ENCODE measurements around the gene SEMA4C. TPM values are rescaled to one million over a fixed set of nuclear protein-coding genes. Genes with fewer than 3 reads are reported as not detected.
"Not testable (repeated sequence)": the region's sequence is repeated elsewhere in the genome, so short reads cannot be mapped to it uniquely, and the experiment has no call there.

Gene SEMA4C
- total and polyA plus RNA-seq, 9 of the 15 experiments (the other 6 are each of a cell fraction or from before 2014, with no cell fraction given): 0.32 to 59.7 (median 23.9) TPM

- H4K20me1 ChIP-seq (replicated peaks; ENCODE audit: control insufficient read depth, insufficient read depth, low read length); H3K4me3 ChIP-seq; FAIRE-seq; in situ Hi-C loops (cut with MboI); intact Hi-C loops (cut with micrococcal nuclease); H3K9me3 ChIP-seq (replicated peaks; ENCODE audit: control insufficient read depth, insufficient read depth, low read depth, low read length); CTCF ChIA-PET (ENCODE audit: low intra/inter-chr PET ratio); H3K4me2 ChIP-seq (ENCODE audit: insufficient read depth, low read length); BruUV-seq (replicated peaks); ATAC-seq; H3K9me1 ChIP-seq (ENCODE audit: control insufficient read depth, insufficient read depth, low read length); DNase-seq (ENCODE audit: extremely low read depth in 1 of 4, low spot score in 3 of 4); H3K27ac ChIP-seq (ENCODE audit: extremely low read depth, low read depth, low read length); H2AFZ ChIP-seq (ENCODE audit: low read depth, low read length); H3K27me3 ChIP-seq (ENCODE audit: control insufficient read depth in 2 of 2, insufficient read depth in 2 of 2, low read length in 2 of 2); H3K9ac ChIP-seq (ENCODE audit: insufficient read depth in 1 of 2, low read depth in 2 of 2, low read length in 2 of 2): not testable (repeated sequence)
- POLR2A ChIA-PET: interaction anchor here (9.0 kb wide), 1 partner anchor 11 kb away, joined by 112 read pairs; no protein-coding TSS in a partner anchor
- Histone ChIP-seq H3K36me3 (ENCODE audit: control insufficient read depth, insufficient read depth, low read length) (peaks cover 91% of the 10 kb centered on the region), H3K4me1 (replicated peaks in 1 of 2; ENCODE audit: control insufficient read depth in 2 of 2, insufficient read depth in 2 of 2, low read length in 2 of 2) (peaks cover 60 to 86% of the 10 kb centered on the region in 2 experiments), H3K79me2 (ENCODE audit: control insufficient read depth, insufficient read depth, low read length) (peaks cover 94% of the 10 kb centered on the region)
- WGBS (ENCODE audit: insufficient coverage, low coverage, missing lambda C conversion rate): 93% methylated on average over 5 of the region's 5 CpGs
Measured at GRCh38 chr2:96889502-96889901, 19.6 kb upstream of the SEMA4C start.

GRCh38 chr2:96888072-96889011 is 18.5 kb upstream of the SEMA4C start:
- no peak for ATAC-seq
- H3K9me3 ChIP-seq (replicated peaks; ENCODE audit: control insufficient read depth, insufficient read depth, low read depth, low read length): no peaks in the 10 kb centered on the region
- intact Hi-C loops (cut with micrococcal nuclease): no loop called here
- CTCF ChIA-PET (ENCODE audit: low intra/inter-chr PET ratio): no interaction called here
- no peak overlapping the region for H2AFZ ChIP-seq (ENCODE audit: low read depth, low read length)
- H3K4me1 ChIP-seq (replicated peaks in 1 of 2; ENCODE audit: control insufficient read depth in 2 of 2, insufficient read depth in 2 of 2, low read length in 2 of 2): peaks cover 54 to 86% of the 10 kb centered on the region in 2 experiments
- no peaks in the 10 kb centered on the region for H3K9me1 ChIP-seq (ENCODE audit: control insufficient read depth, insufficient read depth, low read length)
- H3K4me3 ChIP-seq: no peak overlapping the region
- peak overlapping the region; percentile 54 for H3K4me2 ChIP-seq (ENCODE audit: insufficient read depth, low read length)
- POLR2A ChIA-PET: interaction anchor here (0.6 to 9.0 kb wide), 6 partner anchors 9 to 65 kb away, joined by 3 to 112 read pairs (median 5); no protein-coding TSS in a partner anchor
- H3K79me2 ChIP-seq (ENCODE audit: control insufficient read depth, insufficient read depth, low read length): peaks cover 85% of the 10 kb centered on the region
- no peaks in the 10 kb centered on the region; a peak in 1 of 5 replicates for H3K27me3 ChIP-seq (ENCODE audit: control insufficient read depth in 2 of 2, insufficient read depth in 2 of 2, low read length in 2 of 2)
- H3K9ac ChIP-seq (ENCODE audit: insufficient read depth in 1 of 2, low read depth in 2 of 2, low read length in 2 of 2): peak overlapping the region; percentile 5 to 85; a peak in 3 of 4 replicates
- in situ Hi-C loops (cut with MboI): no loop called here
- peaks cover 94% of the 10 kb centered on the region for H3K36me3 ChIP-seq (ENCODE audit: control insufficient read depth, insufficient read depth, low read length)
- 78% methylated on average over 11 of the region's 12 CpGs for WGBS (ENCODE audit: insufficient coverage, low coverage, missing lambda C conversion rate)
- FAIRE-seq: no peak
- no peak for TF ChIP-seq TCF7 (IDR thresholded peaks at IDR 0.05; ENCODE audit: borderline replicate concordance)
- TF ChIP-seq EZH2 (IDR thresholded peaks at IDR 0.05; ENCODE audit: borderline replicate concordance, low read depth, low read length): no peak
- TF ChIP-seq SMARCB1 (IDR thresholded peaks at IDR 0.05; ENCODE audit: insufficient read length, low read depth): no peak
- 0 out of 2 replicates have a peak, but pooled peaks have one; percentile 52 for TF ChIP-seq KAT7 (CRISPR knock-in tag; IDR thresholded peaks at IDR 0.05; ENCODE audit: borderline replicate concordance)
- TF ChIP-seq WHSC1 (IDR thresholded peaks at IDR 0.05; ENCODE audit: low read length): peak; percentile 31
- TF ChIP-seq PCBP2 (IDR thresholded peaks at IDR 0.05; ENCODE audit: low read depth, low read length, poor library complexity, severe bottlenecking): no peak
- peak; percentile 22 for TF ChIP-seq KDM5B (IDR thresholded peaks at IDR 0.05; ENCODE audit: insufficient replicate concordance, low read depth, low read length)
- no peak for TF ChIP-seq GATAD2B (IDR thresholded peaks at IDR 0.05; ENCODE audit: borderline replicate concordance)
- peak overlapping the region; percentile 56; the same call in 2 of the 3 replicates for H3K27ac ChIP-seq (ENCODE audit: extremely low read depth, low read depth, low read length)
- peaks cover 3% of the 10 kb centered on the region; the same call in 1 of the 2 replicates for H4K20me1 ChIP-seq (replicated peaks; ENCODE audit: control insufficient read depth, insufficient read depth, low read length)
- no peak for DNase-seq (ENCODE audit: extremely low read depth in 1 of 4, low spot score in 3 of 4)
- no TSS peak for BruUV-seq (replicated peaks)
